Stimulated activated CD4-positive, alpha-beta T cell treated with anti-CD3 and anti-CD28 coated beads, Interleukin-2, amount 100 ng/mL, for 24 hours (primary cell): ENCODE results near the gene STPG4.
"Not testable (repeated sequence)": the region's sequence is repeated elsewhere in the genome, so short reads cannot be mapped to it uniquely, and the experiment has no call there.

Source experiments
- DNase-seq, 2 donors: peaks; one replicate each; pipeline ENCODE4 v3.0.0-alpha.2; 2020

The STPG4 gene

GRCh38 chr2:47172922-47173695 lies 18.0 kb upstream of the STPG4 start:
- DNase-seq, result no peak

GRCh38 chr2:47172156-47172921 lies 17.2 kb upstream of the STPG4 start:
- no peak for DNase-seq

- no peak for DNase-seq
Observed at GRCh38 chr2:47169784-47170183, 14.7 kb upstream of the STPG4 start.

GRCh38 chr2:47168895-47169294 lies 13.8 kb upstream of the STPG4 start:
- DNase-seq, result not testable (repeated sequence)

GRCh38 chr2:47167149-47167548 lies 12.0 kb upstream of the STPG4 start:
- DNase-seq, result no peak

GRCh38 chr2:47165001-47165555 lies 10.0 kb upstream of the STPG4 start:
- DNase-seq, result no peak

GRCh38 chr2:47162780-47163179 lies 7.7 kb upstream of the STPG4 start:
- DNase-seq, result no peak

GRCh38 chr2:47161475-47161874 lies 6.4 kb upstream of the STPG4 start:
- DNase-seq, result no peak

GRCh38 chr2:47160660-47161059 lies 5.6 kb upstream of the STPG4 start:
- no peak for DNase-seq

GRCh38 chr2:47160211-47160610 lies 5.1 kb upstream of the STPG4 start:
- DNase-seq, result no peak

GRCh38 chr2:47159627-47160026 lies 4.5 kb upstream of the STPG4 start:
- DNase-seq, result no peak

- DNase-seq, result no peak
Observed at GRCh38 chr2:47158576-47158975, 3.5 kb upstream of the STPG4 start.

GRCh38 chr2:47152803-47153202 lies 2.3 kb downstream of the STPG4 start:
- no peak for DNase-seq

GRCh38 chr2:47150175-47150574 lies 4.9 kb downstream of the STPG4 start:
- DNase-seq, result no peak

- no peak for DNase-seq
Observed at GRCh38 chr2:47147021-47147420, 8.1 kb downstream of the STPG4 start.

GRCh38 chr2:47145466-47145865 lies 9.6 kb downstream of the STPG4 start:
- no peak for DNase-seq

- no peak for DNase-seq
Observed at GRCh38 chr2:47141520-47141919, 13.6 kb downstream of the STPG4 start.

GRCh38 chr2:47134386-47135090 lies 20.6 kb downstream of the STPG4 start:
- no peak for DNase-seq

- no peak for DNase-seq
Observed at GRCh38 chr2:47133046-47133445, 22.1 kb downstream of the STPG4 start.

GRCh38 chr2:47129191-47129706 lies 25.9 kb downstream of the STPG4 start:
- DNase-seq, result no peak

- no peak for DNase-seq
Observed at GRCh38 chr2:47128705-47129104, 26.4 kb downstream of the STPG4 start.

GRCh38 chr2:47127862-47128543 lies 27.1 kb downstream of the STPG4 start:
- DNase-seq, result no peak

- DNase-seq, result no peak
Observed at GRCh38 chr2:47126783-47127182, 28.3 kb downstream of the STPG4 start.
